Upper lobe of left lung (tissue), 4 donors: ENCODE results near the gene RANGRF.

Experiments used
- EP300 ChIP-seq, 4 donors: sonication (generic); formaldehyde crosslinking; IDR thresholded peaks; one replicate each; pipeline ENCODE4 v1.5.1; 2017; ENCODE audit warnings: antibody characterized with exemption in 4 of 4, control low read depth in 2 of 4
- POLR2A ChIP-seq, 4 donors: fragments of 450-650 bp; IDR thresholded peaks; one replicate each; pipeline ENCODE4 v1.5.1; 2016 to 2017; ENCODE audit warnings: antibody characterized with exemption in 4 of 4, mild to moderate bottlenecking in 2 of 4
- POLR2AphosphoS5 ChIP-seq, 2 donors: sonication (generic); formaldehyde crosslinking; IDR thresholded peaks; one replicate each; pipeline ENCODE4 v1.5.1; 2017; ENCODE audit warnings: antibody characterized with exemption in 2 of 2
- TF ChIP-seq, protein P1 (sequence below), 6 experiments: fragments of 450-650 bp in 4 of 6; fragments of 200-600 bp in 2 of 6; sonication (generic) in 2 of 6; IDR thresholded peaks; one replicate each; pipeline ENCODE4 v1.5.1; 2016 to 2019; ENCODE audit warnings: antibody characterized with exemption in 6 of 6

DNA sequence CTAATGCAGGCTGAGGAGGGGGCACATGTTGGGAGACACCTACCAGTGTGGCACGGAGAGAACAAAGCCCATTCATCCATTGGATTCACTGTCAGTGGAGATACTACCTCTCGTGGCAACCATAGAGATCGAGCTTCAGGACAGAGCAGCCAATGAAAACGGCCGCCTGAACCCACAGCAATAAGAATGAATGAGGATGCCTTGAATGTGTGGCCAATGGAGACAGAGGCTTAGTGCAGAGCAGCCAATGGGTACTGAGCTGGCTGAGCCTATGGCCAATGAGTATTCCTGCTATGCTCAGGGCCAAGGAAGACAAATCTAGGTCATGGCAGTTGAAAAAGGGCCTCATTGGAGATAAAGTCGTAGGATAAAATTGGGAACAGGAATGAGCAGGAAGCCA, 32.5 kb downstream of the RANGRF start:
- TF ChIP-seq POLR2A (IDR thresholded peaks at IDR 0.05) (no peak), EP300 (IDR thresholded peaks at IDR 0.05) (no peak), POLR2AphosphoS5 (IDR thresholded peaks at IDR 0.05) (no peak)
- TF ChIP-seq, protein P1, sequence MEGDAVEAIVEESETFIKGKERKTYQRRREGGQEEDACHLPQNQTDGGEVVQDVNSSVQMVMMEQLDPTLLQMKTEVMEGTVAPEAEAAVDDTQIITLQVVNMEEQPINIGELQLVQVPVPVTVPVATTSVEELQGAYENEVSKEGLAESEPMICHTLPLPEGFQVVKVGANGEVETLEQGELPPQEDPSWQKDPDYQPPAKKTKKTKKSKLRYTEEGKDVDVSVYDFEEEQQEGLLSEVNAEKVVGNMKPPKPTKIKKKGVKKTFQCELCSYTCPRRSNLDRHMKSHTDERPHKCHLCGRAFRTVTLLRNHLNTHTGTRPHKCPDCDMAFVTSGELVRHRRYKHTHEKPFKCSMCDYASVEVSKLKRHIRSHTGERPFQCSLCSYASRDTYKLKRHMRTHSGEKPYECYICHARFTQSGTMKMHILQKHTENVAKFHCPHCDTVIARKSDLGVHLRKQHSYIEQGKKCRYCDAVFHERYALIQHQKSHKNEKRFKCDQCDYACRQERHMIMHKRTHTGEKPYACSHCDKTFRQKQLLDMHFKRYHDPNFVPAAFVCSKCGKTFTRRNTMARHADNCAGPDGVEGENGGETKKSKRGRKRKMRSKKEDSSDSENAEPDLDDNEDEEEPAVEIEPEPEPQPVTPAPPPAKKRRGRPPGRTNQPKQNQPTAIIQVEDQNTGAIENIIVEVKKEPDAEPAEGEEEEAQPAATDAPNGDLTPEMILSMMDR (IDR thresholded peaks at IDR 0.05) = no peak
